Midbrain (tissue), 1 donor: ENCODE results near the gene ANKRD23.
"Not testable (repeated sequence)": the region's sequence is repeated elsewhere in the genome, so short reads cannot be mapped to it uniquely, and the experiment has no call there.

Experiments used
- DNase-seq: peaks from one replicate; lab custom pipeline; 2025; lab: John Stamatoyannopoulos, UW

ANKRD23 gene

DNA sequence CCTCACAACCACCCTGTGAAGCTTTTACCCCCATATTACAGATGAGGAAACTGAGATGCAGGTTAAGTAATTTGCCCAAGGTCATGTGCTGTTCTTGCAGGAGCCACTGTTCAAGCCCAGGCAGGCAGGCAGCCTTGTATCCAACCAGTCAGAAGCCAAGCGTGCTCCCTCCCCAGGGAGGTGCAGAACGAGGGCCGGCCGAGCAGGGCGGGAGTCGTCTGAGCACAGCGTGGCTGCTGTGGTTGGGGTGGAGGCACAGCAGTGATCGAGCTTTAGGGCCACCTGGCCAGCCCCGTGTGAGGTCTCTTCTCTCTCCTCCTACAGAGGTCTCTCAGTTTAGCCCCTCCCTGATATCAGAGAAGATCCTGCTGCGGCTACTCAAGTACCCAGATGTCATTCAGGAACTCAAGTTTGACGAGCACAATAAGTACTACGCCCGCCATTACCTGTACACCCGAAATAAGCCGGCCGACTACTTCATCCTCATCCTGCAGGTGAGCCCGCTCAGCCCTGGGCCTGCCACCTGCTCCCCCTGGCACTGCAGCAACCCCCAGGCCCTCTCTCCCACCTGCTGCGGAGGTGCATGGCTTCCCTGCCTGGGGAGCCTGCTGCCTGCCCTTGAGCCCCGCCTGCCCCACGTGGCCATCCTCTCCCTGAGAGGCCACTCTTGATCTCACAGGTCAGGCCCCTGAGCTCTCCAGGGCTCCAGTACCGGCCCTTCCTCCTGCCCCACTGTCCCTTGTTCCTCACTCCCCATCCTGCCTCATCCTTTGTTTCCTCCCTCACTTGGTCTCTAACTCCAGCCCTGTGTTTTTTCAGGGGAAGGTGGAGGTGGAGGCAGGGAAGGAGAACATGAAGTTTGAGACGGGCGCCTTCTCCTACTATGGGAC, 44.8 kb downstream of the ANKRD23 start:
- no peak for DNase-seq

DNA sequence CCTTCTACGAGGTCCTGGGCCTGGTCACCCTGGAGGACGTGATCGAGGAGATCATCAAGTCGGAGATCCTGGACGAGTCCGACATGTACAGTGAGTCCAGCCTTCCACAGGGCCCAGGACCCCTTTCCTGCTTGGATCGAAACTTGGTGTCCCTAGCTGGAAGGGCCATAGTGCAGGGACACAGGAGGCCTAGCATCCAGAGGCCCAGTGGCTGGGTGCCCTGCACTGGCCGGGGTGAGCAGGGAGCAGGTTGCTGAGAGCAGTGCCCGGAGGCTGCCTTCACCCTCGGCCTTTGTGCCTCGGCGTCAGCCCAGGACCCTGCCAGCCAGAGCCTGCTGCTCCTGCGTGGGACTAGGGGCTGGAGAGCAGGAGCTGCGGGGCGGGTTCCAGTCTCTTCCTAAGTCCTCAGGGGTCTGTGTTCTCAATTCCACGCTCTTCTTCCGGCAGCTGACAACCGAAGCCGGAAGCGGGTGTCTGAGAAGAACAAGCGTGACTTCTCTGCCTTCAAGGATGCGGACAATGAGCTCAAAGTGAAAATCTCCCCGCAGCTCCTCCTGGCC, 46.7 kb downstream of the ANKRD23 start:
- DNase-seq = no peak

DNA sequence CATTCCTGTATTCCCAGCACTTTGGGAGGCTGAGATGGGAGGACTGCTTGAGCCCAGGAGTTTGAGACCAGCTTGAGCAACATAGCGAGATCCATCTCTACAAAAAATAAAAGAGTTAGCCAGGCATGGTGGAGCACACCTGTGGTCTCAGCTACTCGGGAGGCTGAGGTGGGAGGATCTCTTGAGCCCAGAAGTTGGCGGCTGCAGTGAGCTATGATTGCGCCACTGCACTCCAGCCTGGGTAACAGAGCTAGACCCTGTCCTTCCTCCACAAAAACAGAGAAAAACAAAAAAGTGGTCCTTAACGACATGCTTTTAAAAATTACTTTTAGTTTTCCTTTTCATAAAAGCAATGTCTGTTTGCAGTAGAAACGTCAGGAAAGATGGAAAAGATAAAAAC, 47.3 kb downstream of the ANKRD23 start:
- DNase-seq = not testable (repeated sequence)

DNA sequence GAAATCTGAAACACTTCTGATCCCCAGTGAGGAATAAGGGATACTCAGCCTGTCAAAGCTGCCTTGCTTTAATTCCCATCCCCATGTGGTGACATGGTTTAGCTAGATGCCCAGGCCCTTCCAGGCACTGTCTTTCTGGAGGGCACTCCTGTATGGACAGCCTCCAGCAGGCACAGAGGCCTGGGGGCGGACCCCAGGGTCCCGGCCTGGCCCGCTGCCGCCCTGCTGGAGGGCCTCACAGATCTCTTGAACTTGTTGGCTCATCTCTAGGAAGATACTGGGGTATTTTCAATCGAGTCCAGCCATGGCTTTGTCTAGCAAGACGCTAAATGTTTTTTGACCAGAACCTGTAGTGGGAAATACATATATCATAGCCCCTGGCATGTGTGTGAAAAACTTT, 48.7 kb downstream of the ANKRD23 start:
- no peak for DNase-seq

DNA sequence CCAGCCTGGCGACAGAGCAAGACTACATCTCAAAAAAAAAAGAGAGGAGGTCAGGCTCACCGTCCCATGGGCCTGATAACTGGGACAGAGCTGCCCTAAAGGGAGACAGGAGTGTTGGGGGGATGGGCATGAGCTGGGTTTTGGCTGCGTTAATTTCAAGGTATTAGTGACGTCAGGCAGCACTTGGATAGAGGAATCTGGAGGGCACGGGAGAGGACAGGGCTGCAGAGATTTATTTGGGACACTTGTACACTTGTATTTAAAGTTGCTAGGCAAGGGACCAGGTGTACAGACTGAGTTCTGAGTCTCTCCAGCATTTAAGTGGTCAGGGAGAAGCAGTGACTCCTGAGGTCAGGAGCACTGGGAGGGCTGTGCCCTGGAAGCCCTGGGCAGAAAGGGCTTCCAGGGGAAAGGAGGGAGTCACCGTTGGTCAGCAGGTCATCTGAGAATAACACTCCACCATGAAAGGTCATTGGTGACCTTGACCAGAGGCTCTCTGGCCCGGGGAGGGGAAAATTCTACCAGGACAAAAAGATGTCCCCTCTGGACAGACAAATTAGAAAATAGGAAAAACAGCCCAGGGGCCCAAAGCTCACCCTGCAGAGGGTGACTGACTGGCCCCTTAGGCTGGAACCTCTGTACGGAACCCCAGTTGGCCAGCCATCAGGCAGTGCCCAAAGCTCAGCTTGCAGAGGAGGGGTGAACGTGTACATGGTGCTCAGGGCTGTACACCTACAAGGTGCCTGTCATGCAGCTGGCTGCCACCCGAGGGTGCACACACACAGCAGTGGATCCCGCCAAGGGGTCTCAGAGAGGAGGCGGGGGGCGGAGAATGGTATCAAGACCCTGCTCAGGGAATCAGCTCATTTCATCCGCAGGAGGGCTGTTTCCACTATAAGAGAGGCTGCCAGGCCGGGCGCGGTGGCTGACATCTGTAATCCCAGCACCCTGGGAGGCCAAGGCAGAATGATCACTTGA, 50.8 kb downstream of the ANKRD23 start:
- no peak for DNase-seq

DNA sequence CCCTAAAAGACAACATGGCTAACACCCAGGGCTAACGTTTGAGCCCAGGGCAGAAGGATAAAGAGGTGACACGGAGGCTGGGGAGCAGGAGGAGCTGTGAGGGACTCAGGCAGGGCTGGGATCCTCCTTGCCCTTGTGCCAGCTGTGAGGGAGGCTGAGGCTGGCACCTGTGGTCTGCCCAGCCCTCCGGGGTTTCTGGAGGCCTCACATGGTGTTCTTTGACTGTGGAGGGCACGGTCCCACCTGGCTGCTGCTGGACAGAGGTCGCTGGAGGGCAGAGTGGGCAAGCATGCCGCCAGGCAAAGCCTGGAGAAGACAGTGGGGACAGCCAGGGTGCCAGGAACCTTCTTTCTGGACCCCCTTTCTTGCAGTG, 54.6 kb downstream of the ANKRD23 start:
- no peak for DNase-seq

DNA sequence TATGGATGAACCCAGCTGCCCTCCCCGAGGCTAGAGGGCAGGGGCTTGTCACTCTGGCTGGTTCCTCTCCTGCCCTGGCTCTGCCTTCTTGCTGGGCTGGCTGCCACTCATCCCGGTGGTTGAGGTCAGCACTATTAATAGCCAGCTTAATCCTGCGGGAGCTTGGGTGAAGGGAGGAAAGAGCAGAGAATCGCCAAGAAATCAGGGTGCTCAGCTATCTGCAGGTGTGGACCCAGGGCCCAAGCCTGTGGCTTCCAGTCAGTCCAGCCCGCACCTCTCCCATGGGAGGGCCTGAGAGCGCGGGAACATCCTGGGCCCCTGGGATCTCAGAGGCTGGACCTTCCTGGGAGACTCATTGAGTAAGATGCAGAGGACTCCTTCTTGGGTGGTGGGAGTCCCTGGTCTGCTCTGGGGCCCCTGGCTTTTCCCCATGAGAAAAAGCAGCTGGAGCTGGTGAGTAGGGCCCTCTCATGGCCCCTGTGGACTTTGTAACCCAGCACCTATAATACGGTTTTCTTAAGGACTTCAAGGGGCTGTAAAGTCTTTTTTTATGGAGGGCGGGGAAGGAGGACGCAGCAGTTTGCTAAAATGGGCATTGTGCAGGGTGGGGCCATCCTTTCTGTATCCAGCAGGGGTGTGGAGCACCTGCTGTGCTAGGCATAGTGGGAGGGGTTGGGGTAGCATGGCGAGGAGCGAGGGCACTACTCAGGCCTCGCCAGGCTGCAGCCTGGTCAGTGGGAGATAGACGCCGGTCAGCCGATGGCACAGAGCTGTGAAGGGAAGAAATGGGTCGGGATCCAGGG, 55.2 kb downstream of the ANKRD23 start:
- DNase-seq = peak; percentile 41
